Endothelial cell of umbilical vein (primary cell): ENCODE measurements around the gene PDGFA. TPM values are rescaled to one million over a fixed set of nuclear protein-coding genes. Genes with fewer than 3 reads are reported as not detected.

ENCODE experiments used
- BruUV-seq: library from RNA; stranded (reverse); fragments of 400-500 nt; replicated peaks from 2 replicates; lab custom pipeline; 2021; lab: Mats Ljungman, UMichigan
- CTCF ChIA-PET: fragments of 300-600, 350-600 bp; sonication (Branson Sonifier 250); formaldehyde crosslinking; loops from one replicate; lab custom pipeline; 2021; ENCODE audit warnings: antibody characterized with exemption, inconsistent platforms; lab: Charles Lee
- POLR2A ChIA-PET: fragments of 300-600, 350-600 bp; sonication (Branson Sonifier 250); formaldehyde crosslinking; loops from one replicate; lab custom pipeline; 2021; ENCODE audit warnings: antibody characterized with exemption, inconsistent platforms; lab: Charles Lee
- DNase-seq: peaks from one replicate; pipeline ENCODE4 v3.0.0-alpha.2; 2011; ENCODE audit warnings: low read depth, low spot score
- FAIRE-seq: peaks from 2 replicates; lab custom pipeline; 2011; peaks lifted over from hg19 to GRCh38; lab: Jason Lieb, UNC
- H2AFZ ChIP-seq: 2 replicates; pipeline ENCODE4 v1.6.0; 2012; ENCODE audit warnings: low read depth, low read length, control low read depth, inconsistent platforms
- H3K27ac ChIP-seq: 2 replicates; pipeline ENCODE4 v1.5.1; 2011; ENCODE audit warnings: low read depth, mild to moderate bottlenecking, control low read depth, low read length, moderate library complexity; ENCODE audit not compliant: insufficient read depth
- H3K27me3 ChIP-seq, 2 experiments: 2 replicates each; pipeline versions ENCODE4 v1.6.0 to v1.6.1; 2011; ENCODE audit warnings: low read length in 2 of 2, mixed read lengths in 1 of 2; ENCODE audit not compliant: control insufficient read depth in 2 of 2, insufficient read depth in 2 of 2
- H3K36me3 ChIP-seq, 2 experiments: 2 replicates in 1 of 2; 3 replicates in 1 of 2; pipeline ENCODE4 v1.5.1; 2011; ENCODE audit warnings: low read length in 2 of 2, mild to moderate bottlenecking in 1 of 2, moderate library complexity in 1 of 2; ENCODE audit not compliant: control insufficient read depth in 2 of 2, insufficient read depth in 2 of 2; ENCODE audit errors: extremely low read depth in 1 of 2
- H3K4me1 ChIP-seq: 3 replicates; pipeline ENCODE4 v1.5.1; 2011; ENCODE audit warnings: mild to moderate bottlenecking, low read length; ENCODE audit not compliant: control insufficient read depth, insufficient read depth; ENCODE audit errors: extremely low read depth
- H3K4me2 ChIP-seq: 2 replicates; pipeline ENCODE4 v1.6.1; 2011; ENCODE audit warnings: low read length, control low read depth, mixed read lengths; ENCODE audit not compliant: insufficient read depth
- H3K4me3 ChIP-seq, 3 experiments: fragments of 200-600 bp in 1 of 3; sonication (generic), shearing (Covaris generic) in 1 of 3; replicated peaks in 1 of 3; 2 replicates each; pipeline ENCODE4 v1.5.1; 2011 to 2016; ENCODE audit warnings: control low read depth in 3 of 3, low read length in 3 of 3, mild to moderate bottlenecking in 2 of 3, inconsistent platforms in 1 of 3, low read depth in 1 of 3, moderate library complexity in 1 of 3; ENCODE audit not compliant: insufficient read depth in 1 of 3
- H3K79me2 ChIP-seq: 2 replicates; pipeline ENCODE4 v1.6.0; 2012; ENCODE audit warnings: low read length, inconsistent platforms; ENCODE audit not compliant: control insufficient read depth, insufficient read depth
- H3K9ac ChIP-seq: replicated peaks from 2 replicates; pipeline ENCODE3; 2011; ENCODE audit warnings: low read length, control low read depth; ENCODE audit not compliant: insufficient read depth; ENCODE audit errors: extremely low read depth
- H3K9me1 ChIP-seq: replicated peaks from 3 replicates; pipeline ENCODE4 v1.6.0; 2011; ENCODE audit warnings: mild to moderate bottlenecking, low read length; ENCODE audit not compliant: control insufficient read depth, insufficient read depth; ENCODE audit errors: extremely low read depth
- H3K9me3 ChIP-seq: replicated peaks from 2 replicates; pipeline ENCODE4 v1.5.1; 2012; ENCODE audit warnings: low read length, inconsistent platforms; ENCODE audit not compliant: control insufficient read depth, insufficient read depth
- H4K20me1 ChIP-seq: replicated peaks from 2 replicates; pipeline ENCODE3; 2011; ENCODE audit warnings: mild to moderate bottlenecking, low read length; ENCODE audit not compliant: control insufficient read depth, insufficient read depth; ENCODE audit errors: extremely low read depth
- CTCF ChIP-seq, 2 donors: IDR thresholded peaks; 1 replicate in 1 of 2; 2 replicates in 1 of 2; pipeline ENCODE4 v1.5.1; 2011; ENCODE audit warnings: low read length in 2 of 2, mild to moderate bottlenecking in 2 of 2, moderate library complexity in 2 of 2, control low read depth in 1 of 2, inconsistent platforms in 1 of 2, low read depth in 1 of 2; ENCODE audit not compliant: insufficient read depth in 1 of 2; ENCODE audit errors: extremely low read depth in 1 of 2
- EZH2 ChIP-seq: IDR thresholded peaks from 2 replicates; pipeline ENCODE4 v1.6.1; 2012; ENCODE audit warnings: borderline replicate concordance, low read depth, mild to moderate bottlenecking, moderate library complexity, low read length, inconsistent platforms; ENCODE audit not compliant: severe bottlenecking
- FOS ChIP-seq: IDR thresholded peaks from 2 replicates; pipeline ENCODE4 v1.6.1; 2011; ENCODE audit warnings: mild to moderate bottlenecking, low read length, moderate library complexity, borderline replicate concordance; ENCODE audit not compliant: insufficient read depth
- GATA2 ChIP-seq: IDR thresholded peaks from 2 replicates; pipeline ENCODE4 v1.7.0; 2011; ENCODE audit warnings: low read depth, mild to moderate bottlenecking, moderate library complexity, mixed read lengths, low read length; ENCODE audit not compliant: insufficient read length, insufficient read depth
- JUN ChIP-seq: IDR thresholded peaks from 2 replicates; pipeline ENCODE4 v1.6.1; 2011; ENCODE audit warnings: borderline replicate concordance, low read depth; ENCODE audit not compliant: insufficient read length, insufficient read depth
- MAX ChIP-seq: IDR thresholded peaks from 2 replicates; pipeline ENCODE4 v1.6.1; 2011; ENCODE audit not compliant: insufficient read depth, insufficient read length
- MYC ChIP-seq: IDR thresholded peaks from one replicate; pipeline ENCODE4 v1.6.1; 2011; ENCODE audit warnings: mild to moderate bottlenecking, low read depth, low read length
- POLR2A ChIP-seq: IDR thresholded peaks from 2 replicates; pipeline ENCODE4 v1.6.1; 2012; ENCODE audit warnings: low read depth, mild to moderate bottlenecking, control low read depth, low read length
- POLR2AphosphoS5 ChIP-seq: IDR thresholded peaks from 2 replicates; pipeline ENCODE4 v1.6.1; 2012; ENCODE audit warnings: low read depth, mild to moderate bottlenecking, control low read depth, low read length, moderate library complexity; ENCODE audit not compliant: insufficient read depth
- dilution Hi-C: fragments of 300-500 bp; cut with MboI; formaldehyde crosslinking; loops from one replicate; pipeline ENCODE4 v1.15.0; 2019; ENCODE audit warnings: low sequenced_read_pairs; ENCODE audit not compliant: extremely low pct_ligation_motif_present
- intact Hi-C: fragments of 100-400 bp; cut with micrococcal nuclease; formaldehyde crosslinking; loops from one replicate; pipeline ENCODE4 v1.10.0; 2022
- polyA plus RNA-seq, 4 experiments: library from polyadenylated mRNA; depleted of rRNA in 3 of 4; stranded (reverse) in 3 of 4; unstranded in 1 of 4; fragments of >200 nt; gene quantifications; 2 replicates each; pipeline versions ENCODE4 v1.2.1 to v1.2.3, GENCODE V29; 2011 to 2012; ENCODE audit warnings: missing spikeins in 1 of 4
- total RNA-seq: library from RNA; stranded (reverse); gene quantifications from 2 replicates; pipeline ENCODE4 v1.2.3, GENCODE V29; 2021

PDGFA gene
- total and polyA plus RNA-seq, 2 donors (not counting 3 experiments of a cell fraction or from before 2014, with no cell fraction given): 17.4 to 62.4 TPM

- DNase-seq: no peak
- H3K9ac ChIP-seq: no peak overlapping the region
- ChIA-PET POLR2A (no interaction called here), CTCF (interaction anchor here (1.2 kb wide), 1 partner anchor 24 kb away, joined by 3 read pairs; no protein-coding TSS in a partner anchor)
- H2AFZ ChIP-seq: no peak overlapping the region
- H3K4me2 ChIP-seq: no peak overlapping the region
- H3K4me3 ChIP-seq: no peak overlapping the region
- FAIRE-seq: no peak
- H4K20me1 ChIP-seq: no peaks in the 10 kb centered on the region
- dilution Hi-C loops (no loop called here), intact Hi-C loops (no loop called here)
- TF ChIP-seq CTCF (IDR thresholded peaks at IDR 0.05; ENCODE audit: extremely low read depth in 1 of 2, insufficient read depth in 1 of 2, low read depth in 1 of 2, low read length in 2 of 2) (no peak), EZH2 (no peak), POLR2A (no peak), GATA2 (no peak), MAX (no peak), JUN (no peak), POLR2AphosphoS5 (no peak), FOS (no peak), MYC (no peak)
- no peaks in the 10 kb centered on the region for H3K9me3 ChIP-seq
- H3K9me1 ChIP-seq: no peaks in the 10 kb centered on the region
- H3K4me1 ChIP-seq: peaks cover 17% of the 10 kb centered on the region
- H3K79me2 ChIP-seq: no peaks in the 10 kb centered on the region
- H3K27me3 ChIP-seq: no peaks in the 10 kb centered on the region
- BruUV-seq: no TSS peak
- H3K27ac ChIP-seq: no peak overlapping the region
- H3K36me3 ChIP-seq: no peaks in the 10 kb centered on the region
These were observed 24.9 kb upstream of the PDGFA start for GRCh38 chr7:544338-545221.
